ENCODE measurements around the gene CALM1.

- TF ChIP-seq CTCF (IDR thresholded peaks at IDR 0.05; ENCODE audit: poor library complexity), result no peak
- TF ChIP-seq EZH2 (IDR thresholded peaks at IDR 0.05; ENCODE audit: borderline replicate concordance), result no peak
- TF ChIP-seq EZH2phosphoT487 (IDR thresholded peaks at IDR 0.05; ENCODE audit: low read depth, severe bottlenecking, unreplicated experiment), result no peak
Measured at GRCh38 chr14:90442388-90442787, 45.6 kb downstream of the CALM1 start.

Data from hepatocyte (in vitro differentiated cells).